PC-3 (cell line): ENCODE measurements around the gene UAP1. TPM values are rescaled to one million over a fixed set of nuclear protein-coding genes. Genes with fewer than 3 reads are reported as not detected.

Experiments
- ATAC-seq: fragments of 200-7000 bp; cut with Tn5 transposase; 2 replicates; pipeline ENCODE4 v1.9.1; 2020; ENCODE audit warnings: mild to moderate bottlenecking, moderate library complexity
- BruUV-seq: library from RNA; stranded (reverse); fragments of 400-500 nt; replicated peaks from 2 replicates; lab custom pipeline; 2021; lab: Mats Ljungman, UMichigan
- CTCF ChIA-PET: fragments of 300-600 bp; sonication (Branson Sonifier 250); formaldehyde crosslinking; loops from one replicate; lab custom pipeline; 2022; ENCODE audit warnings: antibody characterized with exemption; lab: Charles Lee
- POLR2A ChIA-PET: fragments of 300-600 bp; sonication (Branson Sonifier 250); formaldehyde crosslinking; loops from one replicate; lab custom pipeline; 2022; ENCODE audit warnings: antibody characterized with exemption; ENCODE audit not compliant: unreplicated experiment; lab: Charles Lee
- DNase-seq: peaks from one replicate; pipeline ENCODE4 v3.0.0-alpha.2; 2015
- H2AFZ ChIP-seq: fragments of 300-600 bp; sonication (generic); 2 replicates; pipeline ENCODE4 v1.6.0; 2016; ENCODE audit warnings: antibody characterized with exemption, low read length
- H3F3A ChIP-seq: fragments of 300-600 bp; sonication (generic); one replicate; pipeline ENCODE4 v1.6.0; 2017; ENCODE audit warnings: antibody characterized with exemption, low read length, control low read depth, mild to moderate bottlenecking; ENCODE audit not compliant: unreplicated experiment
- H3K27ac ChIP-seq: fragments of 300-600 bp; sonication (generic); 2 replicates; pipeline ENCODE4 v1.5.1; 2016; ENCODE audit warnings: mild to moderate bottlenecking, low read length
- H3K27me3 ChIP-seq: fragments of 300-600 bp; sonication (generic); 2 replicates; pipeline ENCODE4 v1.6.1; 2016; ENCODE audit warnings: low read length, mixed read lengths
- H3K36me3 ChIP-seq: fragments of 300-600 bp; sonication (generic); 2 replicates; pipeline ENCODE4 v1.6.1; 2016; ENCODE audit warnings: low read depth, mixed run types, low read length, mixed read lengths
- H3K4me1 ChIP-seq: fragments of 300-600 bp; sonication (generic); 2 replicates; pipeline ENCODE4 v1.5.1; 2016; ENCODE audit warnings: low read length; ENCODE audit not compliant: insufficient read depth
- H3K4me2 ChIP-seq: fragments of 300-600 bp; sonication (generic); 2 replicates; pipeline ENCODE4 v1.6.0; 2016; ENCODE audit warnings: low read length
- H3K4me3 ChIP-seq: fragments of 300-600 bp; sonication (generic); 2 replicates; pipeline ENCODE4 v1.5.1; 2016; ENCODE audit warnings: mild to moderate bottlenecking, low read length, mixed read lengths
- H3K79me2 ChIP-seq: fragments of 300-600 bp; sonication (generic); 2 replicates; pipeline ENCODE4 v1.6.1; 2017; ENCODE audit warnings: low read length, mixed read lengths
- H3K9ac ChIP-seq: fragments of 300-600 bp; sonication (generic); 2 replicates; pipeline ENCODE4 v1.6.0; 2016; ENCODE audit warnings: mild to moderate bottlenecking, low read length
- H3K9me2 ChIP-seq: fragments of 300-600 bp; sonication (generic); replicated peaks from 2 replicates; pipeline ENCODE4 v1.6.1; 2016; ENCODE audit warnings: mixed run types, low read length, mixed read lengths
- H3K9me3 ChIP-seq: fragments of 300-600 bp; sonication (generic); 2 replicates; pipeline ENCODE4 v1.6.1; 2016; ENCODE audit warnings: low read length, mixed read lengths
- H4K20me1 ChIP-seq: fragments of 300-600 bp; sonication (generic); 2 replicates; pipeline ENCODE4 v1.6.1; 2016; ENCODE audit warnings: low read length, mixed read lengths
- CTCF ChIP-seq: fragments of 300-600 bp; sonication (generic); conservative IDR thresholded peaks from 2 replicates; pipeline ENCODE4 v1.5.1; 2017; ENCODE audit warnings: antibody characterized with exemption, low read depth, mild to moderate bottlenecking, low read length
- EZH2 ChIP-seq: fragments of 300-600 bp; sonication (generic); IDR thresholded peaks from one replicate; pipeline ENCODE4 v1.6.1; 2017; ENCODE audit warnings: antibody characterized with exemption, mild to moderate bottlenecking, low read length; ENCODE audit not compliant: unreplicated experiment
- EZH2phosphoT487 ChIP-seq: fragments of 300-600 bp; sonication (generic); IDR thresholded peaks from 2 replicates; pipeline ENCODE4 v1.6.1; 2018; ENCODE audit warnings: mild to moderate bottlenecking, antibody characterized with exemption, low read length, borderline replicate concordance
- intact Hi-C: fragments of 100-400 bp; cut with micrococcal nuclease; formaldehyde crosslinking; loops from 2 replicates; pipeline ENCODE4 v1.9.0; 2023
- total RNA-seq: library from RNA; depleted of rRNA; stranded (reverse); fragments of >200 nt; gene quantifications from 2 replicates; pipeline ENCODE4 v1.2.3, GENCODE V29; 2014

Gene UAP1
- total RNA-seq, 1 experiment from 2014 or later, result 118 TPM

- no peak overlapping the region for H3K27ac ChIP-seq
- H3K4me3 ChIP-seq, result no peak overlapping the region
- intact Hi-C loops, result no loop called here
- ATAC-seq (no peak), DNase-seq (no peak)
- no peak overlapping the region for H3K9ac ChIP-seq
- H2AFZ ChIP-seq, result no peak overlapping the region
- no peaks in the 10 kb centered on the region for H3K27me3 ChIP-seq
- H3K36me3 ChIP-seq, result peaks cover 24% of the 10 kb centered on the region
- no peaks in the 10 kb centered on the region for H3K79me2 ChIP-seq
- ChIA-PET CTCF (no interaction called here), POLR2A (no interaction called here)
- H4K20me1 ChIP-seq, result no peaks in the 10 kb centered on the region
- BruUV-seq, result no TSS peak
- no peaks in the 10 kb centered on the region for H3K4me1 ChIP-seq
- no peaks in the 10 kb centered on the region for H3K9me2 ChIP-seq
- H3K9me3 ChIP-seq, result no peaks in the 10 kb centered on the region
- no peak overlapping the region for H3K4me2 ChIP-seq
- TF ChIP-seq CTCF, result no peak
- no peak for TF ChIP-seq EZH2phosphoT487
- TF ChIP-seq EZH2, result no peak
- no peaks in the 10 kb centered on the region for H3F3A ChIP-seq
Observed at GRCh38 chr1:162530988-162531319, 30.6 kb upstream of the UAP1 start.

GRCh38 chr1:162535501-162535900 lies 26.0 kb upstream of the UAP1 start:
- H3K27ac ChIP-seq, result no peak overlapping the region
- DNase-seq, result no peak
- H3K36me3 ChIP-seq, result no peaks in the 10 kb centered on the region
- TF ChIP-seq EZH2phosphoT487, result no peak
- no peak for TF ChIP-seq EZH2
- TF ChIP-seq CTCF, result no peak
- ChIA-PET CTCF (interaction anchor here (0.6 kb wide), 1 partner anchor 178 kb away, joined by 6 read pairs; no protein-coding TSS in a partner anchor), POLR2A (interaction anchor here (0.6 to 0.7 kb wide), 2 partner anchors 9 to 1388 kb away, joined by 3 to 27 read pairs; no protein-coding TSS in a partner anchor)
- H2AFZ ChIP-seq, result no peak overlapping the region
- no peaks in the 10 kb centered on the region for H4K20me1 ChIP-seq
- no peak overlapping the region for H3K4me2 ChIP-seq
- no peak overlapping the region for H3K4me3 ChIP-seq
- no peaks in the 10 kb centered on the region for H3K27me3 ChIP-seq
- H3K9ac ChIP-seq, result no peak overlapping the region
- peaks cover 37% of the 10 kb centered on the region for H3K4me1 ChIP-seq
- no TSS peak for BruUV-seq
- intact Hi-C loops, result no loop called here
- H3K79me2 ChIP-seq, result no peaks in the 10 kb centered on the region
- H3K9me2 ChIP-seq, result no peaks in the 10 kb centered on the region
- peaks cover 12% of the 10 kb centered on the region for H3F3A ChIP-seq
- ATAC-seq, result no peak
- no peaks in the 10 kb centered on the region for H3K9me3 ChIP-seq

GRCh38 chr1:162536511-162536910 lies 25.0 kb upstream of the UAP1 start:
- CTCF ChIA-PET, result no interaction called here

More at GRCh38 chr1:162536511-162536910, 25.0 kb upstream of the UAP1 start:
- Histone ChIP-seq H3K27ac (no peak overlapping the region), H3K9me2 (no peaks in the 10 kb centered on the region), H3F3A (peaks cover 17% of the 10 kb centered on the region), H3K9me3 (no peaks in the 10 kb centered on the region), H3K4me1 (peaks cover 43% of the 10 kb centered on the region), H3K9ac (no peak overlapping the region), H3K4me3 (no peak overlapping the region), H4K20me1 (no peaks in the 10 kb centered on the region), H2AFZ (no peak overlapping the region), H3K36me3 (no peaks in the 10 kb centered on the region), H3K79me2 (no peaks in the 10 kb centered on the region), H3K4me2 (no peak overlapping the region), H3K27me3 (no peaks in the 10 kb centered on the region)
- no peak for ATAC-seq
- no TSS peak for BruUV-seq
- TF ChIP-seq EZH2 (no peak), CTCF (no peak), EZH2phosphoT487 (no peak)
- POLR2A ChIA-PET, result no interaction called here
- DNase-seq, result peak; percentile 57
- intact Hi-C loops, result no loop called here
